Right renal cortex interstitium (tissue), 3 donors: Measurements from ENCODE around the gene TMEM45A. TPM values are rescaled to one million over a fixed set of nuclear protein-coding genes. Genes with fewer than 3 reads are reported as not detected.
"Not testable (repeated sequence)": the region's sequence is repeated elsewhere in the genome, so short reads cannot be mapped to it uniquely, and the experiment has no call there.

Source experiments
- DNase-seq, 3 donors: peaks; one replicate each; pipeline ENCODE4 v3.0.0-alpha.2; 2013; ENCODE audit warnings: low read depth in 3 of 3, low spot score in 2 of 3
- polyA plus RNA-seq, 3 donors: library from polyadenylated mRNA; unstranded; fragments of 120-200 nt; gene quantifications; one replicate each; pipeline ENCODE4 v1.2.1, GENCODE V29; 2013; ENCODE audit not compliant: insufficient read length in 3 of 3

The TMEM45A gene
- polyA plus RNA-seq, 3 donors = 22.5 to 23.4 (median 22.6) TPM

GRCh38 chr3:100563652-100564211 lies 71.3 kb downstream of the TMEM45A start:
- no peak for DNase-seq

- no peak for DNase-seq
Measured at GRCh38 chr3:100570811-100571210, 78.4 kb downstream of the TMEM45A start.

GRCh38 chr3:100574536-100574935 lies 82.1 kb downstream of the TMEM45A start:
- DNase-seq = no peak

GRCh38 chr3:100575704-100576103 lies 83.3 kb downstream of the TMEM45A start:
- DNase-seq = no peak

GRCh38 chr3:100577382-100578008 lies 85.1 kb downstream of the TMEM45A start:
- DNase-seq = no peak

- no peak for DNase-seq
Measured at GRCh38 chr3:100578646-100579045, 86.2 kb downstream of the TMEM45A start.

GRCh38 chr3:100580147-100580546 lies 87.7 kb downstream of the TMEM45A start:
- no peak for DNase-seq

- no peak for DNase-seq
Measured at GRCh38 chr3:100581650-100582049, 89.2 kb downstream of the TMEM45A start.

- not testable (repeated sequence) for DNase-seq
Measured at GRCh38 chr3:100582157-100582556, 89.7 kb downstream of the TMEM45A start.

GRCh38 chr3:100584101-100584660 lies 91.8 kb downstream of the TMEM45A start:
- DNase-seq = no peak

GRCh38 chr3:100586832-100587231 lies 94.4 kb downstream of the TMEM45A start:
- no peak for DNase-seq

GRCh38 chr3:100588251-100588650 lies 95.8 kb downstream of the TMEM45A start:
- DNase-seq = no peak

GRCh38 chr3:100590114-100590839 lies 97.9 kb downstream of the TMEM45A start:
- DNase-seq = peak; percentile 41 to 64 (median 49)

GRCh38 chr3:100590840-100591147 lies 98.4 kb downstream of the TMEM45A start:
- DNase-seq = no peak

- DNase-seq = no peak
Measured at GRCh38 chr3:100591411-100591810, 99.0 kb downstream of the TMEM45A start.

GRCh38 chr3:100600181-100601042 lies 108.0 kb downstream of the TMEM45A start:
- DNase-seq = no peak

- DNase-seq = no peak
Measured at GRCh38 chr3:100602506-100603444, 110.4 kb downstream of the TMEM45A start.

GRCh38 chr3:100603469-100603868 lies 111.0 kb downstream of the TMEM45A start:
- DNase-seq = no peak

- DNase-seq = no peak
Measured at GRCh38 chr3:100605358-100605757, 112.9 kb downstream of the TMEM45A start.
